HFF-Myc (cell line): ENCODE data around the gene CADM3.

Experiments
- DNase-seq: peaks from one replicate; pipeline ENCODE4 v3.0.0-alpha.2; 2011; ENCODE audit warnings: low read depth; ENCODE audit errors: extremely low read depth
- H3K4me3 ChIP-seq: replicated peaks from 2 replicates; pipeline ENCODE4 v1.5.1; 2011; ENCODE audit warnings: low read depth, mild to moderate bottlenecking, control low read depth, low read length
- TF ChIP-seq, protein P1 (sequence below): IDR thresholded peaks from 2 replicates; pipeline ENCODE4 v1.5.1; 2012; ENCODE audit warnings: mild to moderate bottlenecking, low read depth, low read length, control low read depth; ENCODE audit errors: missing control alignments

CADM3 gene

DNA sequence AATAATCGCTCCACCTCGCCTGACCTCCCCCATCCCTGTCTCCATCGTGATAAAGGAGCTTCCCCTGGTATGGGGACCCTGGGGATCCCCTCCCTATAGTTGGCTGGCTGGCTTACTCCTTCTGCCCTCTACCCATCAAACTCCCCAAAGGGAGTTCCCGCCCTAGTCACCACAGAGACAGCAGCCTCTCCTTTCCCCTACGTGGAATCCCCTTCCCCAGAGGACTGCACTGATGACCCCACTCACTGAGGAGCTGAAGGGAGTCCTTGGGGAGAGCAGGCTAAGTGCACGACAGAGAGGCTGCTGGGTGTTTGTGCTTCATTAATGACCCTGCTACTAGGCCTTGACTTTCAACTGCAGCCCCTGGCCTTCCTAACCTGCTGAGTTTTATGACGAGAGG is 1.9 kb downstream of the CADM3 start:
- DNase-seq: no peak
- H3K4me3 ChIP-seq: no peak overlapping the region
- TF ChIP-seq, protein P1, sequence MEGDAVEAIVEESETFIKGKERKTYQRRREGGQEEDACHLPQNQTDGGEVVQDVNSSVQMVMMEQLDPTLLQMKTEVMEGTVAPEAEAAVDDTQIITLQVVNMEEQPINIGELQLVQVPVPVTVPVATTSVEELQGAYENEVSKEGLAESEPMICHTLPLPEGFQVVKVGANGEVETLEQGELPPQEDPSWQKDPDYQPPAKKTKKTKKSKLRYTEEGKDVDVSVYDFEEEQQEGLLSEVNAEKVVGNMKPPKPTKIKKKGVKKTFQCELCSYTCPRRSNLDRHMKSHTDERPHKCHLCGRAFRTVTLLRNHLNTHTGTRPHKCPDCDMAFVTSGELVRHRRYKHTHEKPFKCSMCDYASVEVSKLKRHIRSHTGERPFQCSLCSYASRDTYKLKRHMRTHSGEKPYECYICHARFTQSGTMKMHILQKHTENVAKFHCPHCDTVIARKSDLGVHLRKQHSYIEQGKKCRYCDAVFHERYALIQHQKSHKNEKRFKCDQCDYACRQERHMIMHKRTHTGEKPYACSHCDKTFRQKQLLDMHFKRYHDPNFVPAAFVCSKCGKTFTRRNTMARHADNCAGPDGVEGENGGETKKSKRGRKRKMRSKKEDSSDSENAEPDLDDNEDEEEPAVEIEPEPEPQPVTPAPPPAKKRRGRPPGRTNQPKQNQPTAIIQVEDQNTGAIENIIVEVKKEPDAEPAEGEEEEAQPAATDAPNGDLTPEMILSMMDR: no peak

DNA sequence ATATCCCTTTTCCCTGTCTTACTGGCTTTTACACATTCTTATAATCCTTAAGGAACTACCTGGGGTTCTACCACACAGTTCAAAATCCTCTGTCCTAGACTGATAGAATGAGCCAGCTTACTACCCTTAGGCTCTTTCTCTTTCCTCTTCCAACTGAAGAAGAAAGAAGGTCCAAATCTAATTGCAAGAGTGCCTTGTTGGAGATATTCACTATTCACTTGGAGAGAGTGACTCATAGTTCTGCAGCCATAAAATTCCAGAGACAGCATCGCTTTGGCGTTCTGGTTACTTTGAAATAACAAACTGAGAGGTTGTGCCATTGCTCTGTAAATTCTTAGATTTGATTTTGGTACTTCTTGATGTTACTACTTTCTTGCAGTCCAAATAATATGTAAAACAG is 4.2 kb downstream of the CADM3 start:
- TF ChIP-seq, protein P1: no peak
- DNase-seq: no peak
- no peak overlapping the region for H3K4me3 ChIP-seq

DNA sequence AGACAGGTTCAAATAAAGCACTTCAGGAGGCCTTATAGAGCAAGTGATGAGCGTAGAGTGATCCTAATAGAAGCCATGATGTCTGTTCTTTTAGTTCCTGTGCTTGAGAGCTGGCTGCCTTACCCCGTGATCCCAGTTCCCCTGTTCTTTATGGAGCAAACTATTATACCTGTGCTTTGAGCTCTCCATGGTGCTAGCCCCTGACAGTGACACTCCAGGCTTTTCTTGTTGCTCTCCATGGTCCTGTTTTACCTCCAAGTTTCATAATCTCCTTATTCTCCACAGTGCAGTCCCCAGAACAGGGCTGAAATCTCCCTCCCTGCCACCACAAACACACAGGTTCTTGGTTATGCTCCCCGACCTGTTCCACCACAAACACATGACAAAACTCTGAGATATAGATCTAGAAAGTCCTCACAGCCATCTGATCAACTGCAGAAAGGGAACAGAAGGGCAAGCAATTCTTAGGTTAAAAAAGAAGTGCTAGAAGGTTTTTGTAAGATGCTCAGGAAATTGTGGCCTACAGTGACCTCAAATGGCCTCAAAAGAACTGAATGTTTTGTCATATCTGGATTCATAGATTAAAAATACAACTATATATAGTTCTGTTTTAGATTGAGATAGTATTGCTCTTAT is 6.0 kb downstream of the CADM3 start:
- TF ChIP-seq, protein P1: no peak
- no peak overlapping the region for H3K4me3 ChIP-seq
- peak; percentile 43 for DNase-seq

DNA sequence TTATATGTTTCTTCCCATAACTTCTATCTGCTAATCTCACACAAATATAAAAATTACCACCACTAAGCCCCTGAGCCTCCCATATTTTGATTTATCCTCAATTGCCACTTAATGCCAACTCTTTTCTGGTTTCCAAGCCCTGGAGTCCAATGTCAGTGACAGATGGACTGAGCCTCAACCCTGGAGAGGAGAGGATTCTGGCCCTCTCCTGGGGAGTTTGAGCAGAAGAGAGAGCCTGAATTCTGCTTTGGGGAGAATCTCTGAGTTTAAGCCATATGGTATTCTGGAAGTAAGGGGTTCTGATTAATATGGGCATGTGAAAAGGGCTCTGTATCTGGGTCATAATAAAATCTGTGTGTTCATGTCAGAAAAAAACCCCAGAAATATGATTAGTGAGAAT is 8.5 kb downstream of the CADM3 start:
- no peak for DNase-seq
- TF ChIP-seq, protein P1: no peak
- no peak overlapping the region for H3K4me3 ChIP-seq

DNA sequence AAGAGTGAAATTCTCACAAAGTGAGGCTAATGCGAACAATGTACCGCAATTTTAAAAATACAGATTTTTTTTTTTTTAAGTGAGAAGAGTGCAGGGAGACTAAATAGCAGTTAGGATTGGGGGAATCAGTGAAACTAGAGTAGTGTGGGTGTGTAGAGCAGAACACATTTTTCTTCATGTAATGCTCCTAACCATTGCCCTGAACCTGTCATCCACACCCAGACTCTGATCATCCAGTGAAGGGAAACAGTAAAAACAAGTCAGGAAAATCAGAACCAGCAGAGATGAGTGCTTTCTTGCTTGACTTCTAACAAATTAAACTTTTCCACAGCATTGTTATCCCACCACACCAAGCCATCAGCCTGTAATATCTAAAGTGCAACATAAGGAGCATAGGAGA is 9.1 kb downstream of the CADM3 start:
- H3K4me3 ChIP-seq: no peak overlapping the region
- TF ChIP-seq, protein P1: no peak

DNA sequence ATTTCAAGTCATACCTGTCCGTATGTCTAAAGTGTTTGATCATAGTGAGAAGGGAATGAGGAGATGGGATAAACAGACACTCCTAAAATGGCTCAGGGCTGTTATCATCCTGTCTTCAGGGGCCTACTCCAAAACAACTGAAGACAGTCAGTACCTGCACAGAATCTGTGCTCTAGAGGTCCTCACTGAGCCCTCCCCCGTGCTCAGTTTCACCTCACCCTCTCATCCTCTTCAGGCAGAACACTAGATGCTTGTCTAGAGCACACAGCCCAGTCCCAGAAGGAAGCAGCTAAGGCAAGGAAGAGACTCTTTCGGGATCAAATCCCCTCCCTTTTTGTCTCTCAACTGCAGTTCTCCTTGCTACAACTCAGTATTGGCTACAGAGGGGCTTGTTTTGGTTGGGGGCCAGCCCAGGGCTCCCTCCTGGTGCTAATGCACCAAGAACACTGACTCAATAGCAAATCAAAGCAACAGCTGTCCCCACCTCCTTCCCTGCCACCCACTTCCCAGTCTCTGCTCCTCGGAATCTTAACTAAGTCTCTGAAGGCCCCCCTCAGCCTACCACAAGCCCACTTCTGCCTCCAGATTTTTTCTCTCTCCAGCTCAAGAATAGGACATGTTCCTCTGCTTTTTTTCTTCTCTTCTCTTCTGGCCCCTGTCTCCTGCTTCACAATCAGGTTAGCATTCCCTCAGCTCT is 10.1 kb downstream of the CADM3 start:
- H3K4me3 ChIP-seq: no peak overlapping the region
- TF ChIP-seq, protein P1: no peak
- no peak for DNase-seq

More for the DNA sequence above, 9.1 kb downstream of the CADM3 start:
- no peak for DNase-seq
